Stomach (tissue), 4 donors: ENCODE measurements around the gene GCH1.

Experiments used
- EP300 ChIP-seq: sonication (generic); formaldehyde crosslinking; IDR thresholded peaks from one replicate; pipeline ENCODE4 v1.6.1; 2017; ENCODE audit warnings: antibody characterized with exemption
- POLR2A ChIP-seq, 4 donors: fragments of 450-650 bp; IDR thresholded peaks; one replicate each; pipeline ENCODE4 v1.6.1; 2016; ENCODE audit warnings: antibody characterized with exemption in 4 of 4, control low read depth in 2 of 4, mild to moderate bottlenecking in 1 of 4, moderate library complexity in 1 of 4
- TF ChIP-seq, protein P1 (sequence below), 7 experiments: fragments of 450-650 bp in 4 of 7; fragments of 200-600 bp in 3 of 7; sonication (generic) in 3 of 7; IDR thresholded peaks; one replicate each; pipeline ENCODE4 v1.5.1; 2016 to 2019; ENCODE audit warnings: antibody characterized with exemption in 7 of 7, control low read depth in 2 of 7, mild to moderate bottlenecking in 1 of 7

DNA sequence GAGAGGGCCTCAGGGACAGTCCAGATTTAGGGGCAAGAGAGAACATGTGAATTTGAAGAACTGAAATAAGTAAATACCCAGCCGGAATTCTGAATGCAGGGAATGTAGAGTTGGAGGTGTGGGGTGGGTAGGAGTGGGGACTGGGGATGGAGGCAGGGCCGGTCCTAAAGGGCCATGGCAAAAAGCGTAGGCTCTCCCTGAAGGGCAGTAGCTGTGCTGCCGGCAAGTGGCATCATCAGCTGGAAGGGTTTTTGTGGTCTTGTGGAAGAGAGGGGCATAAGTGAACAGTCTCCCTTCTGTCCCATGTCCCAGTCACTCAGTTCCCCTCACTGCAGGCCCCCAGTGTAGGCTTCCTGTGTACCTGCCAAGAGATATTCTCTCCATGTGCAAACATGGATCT is 104.6 kb downstream of the GCH1 start:
- TF ChIP-seq, protein P1, sequence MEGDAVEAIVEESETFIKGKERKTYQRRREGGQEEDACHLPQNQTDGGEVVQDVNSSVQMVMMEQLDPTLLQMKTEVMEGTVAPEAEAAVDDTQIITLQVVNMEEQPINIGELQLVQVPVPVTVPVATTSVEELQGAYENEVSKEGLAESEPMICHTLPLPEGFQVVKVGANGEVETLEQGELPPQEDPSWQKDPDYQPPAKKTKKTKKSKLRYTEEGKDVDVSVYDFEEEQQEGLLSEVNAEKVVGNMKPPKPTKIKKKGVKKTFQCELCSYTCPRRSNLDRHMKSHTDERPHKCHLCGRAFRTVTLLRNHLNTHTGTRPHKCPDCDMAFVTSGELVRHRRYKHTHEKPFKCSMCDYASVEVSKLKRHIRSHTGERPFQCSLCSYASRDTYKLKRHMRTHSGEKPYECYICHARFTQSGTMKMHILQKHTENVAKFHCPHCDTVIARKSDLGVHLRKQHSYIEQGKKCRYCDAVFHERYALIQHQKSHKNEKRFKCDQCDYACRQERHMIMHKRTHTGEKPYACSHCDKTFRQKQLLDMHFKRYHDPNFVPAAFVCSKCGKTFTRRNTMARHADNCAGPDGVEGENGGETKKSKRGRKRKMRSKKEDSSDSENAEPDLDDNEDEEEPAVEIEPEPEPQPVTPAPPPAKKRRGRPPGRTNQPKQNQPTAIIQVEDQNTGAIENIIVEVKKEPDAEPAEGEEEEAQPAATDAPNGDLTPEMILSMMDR (IDR thresholded peaks at IDR 0.05), result no peak
- no peak for TF ChIP-seq POLR2A (IDR thresholded peaks at IDR 0.05)
- TF ChIP-seq EP300, result no peak
